HepG2 (cell line): ENCODE results near the gene SLC17A9. TPM values are rescaled to one million over a fixed set of nuclear protein-coding genes. Genes with fewer than 3 reads are reported as not detected.

Source experiments
- ARHGAP35 ChIP-seq: sonication (generic); formaldehyde crosslinking; IDR thresholded peaks from 2 replicates; pipeline ENCODE4 v1.9.0; 2022; ENCODE audit warnings: mild to moderate bottlenecking, inconsistent platforms, moderate library complexity, missing genetic modification reagents, borderline replicate concordance
- NKX3-1 ChIP-seq: sonication (generic); formaldehyde crosslinking; IDR thresholded peaks from 2 replicates; pipeline ENCODE4 v1.5.0; 2020; ENCODE audit warnings: missing genetic modification reagents
- ONECUT2 ChIP-seq: sonication (generic); formaldehyde crosslinking; IDR thresholded peaks from 2 replicates; pipeline ENCODE4 v1.4.0; 2020; ENCODE audit warnings: missing genetic modification reagents
- ZNF326 ChIP-seq: sonication (generic); formaldehyde crosslinking; IDR thresholded peaks from 2 replicates; pipeline ENCODE4 v1.4.0; 2020; ENCODE audit warnings: missing genetic modification reagents, borderline replicate concordance
- ZNF780A ChIP-seq: sonication (generic); formaldehyde crosslinking; IDR thresholded peaks from 2 replicates; pipeline ENCODE4 v1.8.0; 2022; ENCODE audit warnings: mild to moderate bottlenecking, missing genetic modification reagents, moderate library complexity
- ZSCAN29 ChIP-seq: sonication (generic); formaldehyde crosslinking; conservative IDR thresholded peaks from 2 replicates; pipeline ENCODE4 v1.4.0; 2020; ENCODE audit warnings: mild to moderate bottlenecking, missing genetic modification reagents
- polyA plus RNA-seq, 8 experiments: library from polyadenylated mRNA; depleted of rRNA in 3 of 8; stranded (reverse) in 7 of 8; unstranded in 1 of 8; fragments of >200 nt; fragmentation: Illumina TruSeq in 4 of 8; extraction: Trizol in 4 of 8; gene quantifications; 2 replicates each; pipeline versions ENCODE4 v1.2.1 to v1.2.3, GENCODE V29; 2011 to 2016; ENCODE audit warnings: low read depth in 4 of 8, missing spikeins in 1 of 8, mixed read lengths in 1 of 8; ENCODE audit not compliant: insufficient read depth in 1 of 8
- total RNA-seq, 5 experiments: library from RNA; depleted of rRNA; stranded (reverse); fragments of >200 nt; fragmentation: Illumina TruSeq; extraction: Trizol; gene quantifications; 2 replicates each; pipeline ENCODE4 v1.2.3, GENCODE V29; 2016; ENCODE audit warnings: low read depth in 1 of 5
- TF ChIP-seq, protein P1 (sequence below): IDR thresholded peaks from 2 replicates; pipeline ENCODE4 v1.6.1; 2016; ENCODE audit warnings: missing compliant biosample characterization, missing genetic modification reagents, borderline replicate concordance
- TF ChIP-seq, protein P2 (sequence below): sonication (generic); formaldehyde crosslinking; IDR thresholded peaks from 2 replicates; pipeline ENCODE4 v1.9.0; 2022; ENCODE audit warnings: low read depth, missing genetic modification reagents
- TF ChIP-seq, protein P3 (sequence below): sonication (generic); formaldehyde crosslinking; IDR thresholded peaks from 2 replicates; pipeline ENCODE4 v1.5.1; 2020; ENCODE audit warnings: mild to moderate bottlenecking, missing genetic modification reagents, moderate library complexity
- TF ChIP-seq, protein P4 (sequence below): IDR thresholded peaks from 2 replicates; pipeline ENCODE4 v1.4.0; 2020; ENCODE audit warnings: mild to moderate bottlenecking, missing genetic modification reagents
- TF ChIP-seq, protein P5 (sequence below): sonication (generic); formaldehyde crosslinking; IDR thresholded peaks from 2 replicates; pipeline ENCODE4 v1.5.0; 2020; ENCODE audit warnings: mild to moderate bottlenecking, missing genetic modification reagents, borderline replicate concordance

SLC17A9 gene
- total and polyA plus RNA-seq, 2 of the 13 experiments (the other 11 are each of a cell fraction or from before 2014, with no cell fraction given): 110 to 191 TPM

DNA sequence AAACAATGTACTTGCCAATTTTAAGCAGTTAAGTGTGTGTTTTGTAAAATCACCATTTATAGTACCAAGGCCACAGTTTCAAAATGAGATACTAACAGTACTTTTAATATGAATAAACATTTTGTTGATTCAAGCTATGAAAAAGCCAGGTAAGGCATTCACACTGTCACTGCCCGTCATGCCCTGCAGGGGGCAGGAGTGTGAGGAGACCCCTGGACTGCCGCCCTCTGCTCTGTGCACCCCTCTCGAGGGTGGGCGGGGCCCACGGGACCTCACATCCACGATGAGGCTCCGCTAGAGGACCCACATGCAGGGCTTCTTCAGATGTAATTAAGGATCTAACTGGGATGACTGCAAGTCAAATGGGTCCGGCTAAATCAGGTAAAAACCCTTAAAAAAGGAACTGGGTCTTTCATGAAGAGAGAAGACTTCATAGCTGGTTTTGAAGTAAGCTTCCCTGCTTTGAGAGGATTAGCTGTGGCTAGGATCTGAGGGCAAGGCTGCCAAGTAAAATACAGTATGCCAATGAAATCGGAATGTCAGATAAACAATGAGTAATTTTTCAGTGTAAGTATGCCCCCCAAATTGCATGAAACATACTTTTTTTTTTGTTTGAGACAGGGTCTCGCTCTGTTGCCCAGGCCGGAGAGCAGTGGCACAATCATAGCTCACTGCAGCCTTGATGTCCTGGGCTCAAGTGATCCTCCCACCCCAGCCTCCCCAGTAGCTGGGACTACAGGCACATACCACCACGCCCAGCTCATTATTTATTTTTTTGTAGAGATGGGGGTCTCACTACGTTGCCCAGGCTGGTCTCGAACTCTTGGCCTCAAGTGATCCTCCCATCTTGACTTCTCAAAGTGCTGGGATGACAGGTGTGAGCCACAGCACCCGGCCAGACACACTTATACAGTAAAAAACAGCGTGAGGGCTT, 44.9 kb upstream of the SLC17A9 start (continued):
- TF ChIP-seq, protein P1, sequence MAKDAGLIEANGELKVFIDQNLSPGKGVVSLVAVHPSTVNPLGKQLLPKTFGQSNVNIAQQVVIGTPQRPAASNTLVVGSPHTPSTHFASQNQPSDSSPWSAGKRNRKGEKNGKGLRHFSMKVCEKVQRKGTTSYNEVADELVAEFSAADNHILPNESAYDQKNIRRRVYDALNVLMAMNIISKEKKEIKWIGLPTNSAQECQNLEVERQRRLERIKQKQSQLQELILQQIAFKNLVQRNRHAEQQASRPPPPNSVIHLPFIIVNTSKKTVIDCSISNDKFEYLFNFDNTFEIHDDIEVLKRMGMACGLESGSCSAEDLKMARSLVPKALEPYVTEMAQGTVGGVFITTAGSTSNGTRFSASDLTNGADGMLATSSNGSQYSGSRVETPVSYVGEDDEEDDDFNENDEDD (CRISPR knock-in tag): no peak
- TF ChIP-seq, protein P2, sequence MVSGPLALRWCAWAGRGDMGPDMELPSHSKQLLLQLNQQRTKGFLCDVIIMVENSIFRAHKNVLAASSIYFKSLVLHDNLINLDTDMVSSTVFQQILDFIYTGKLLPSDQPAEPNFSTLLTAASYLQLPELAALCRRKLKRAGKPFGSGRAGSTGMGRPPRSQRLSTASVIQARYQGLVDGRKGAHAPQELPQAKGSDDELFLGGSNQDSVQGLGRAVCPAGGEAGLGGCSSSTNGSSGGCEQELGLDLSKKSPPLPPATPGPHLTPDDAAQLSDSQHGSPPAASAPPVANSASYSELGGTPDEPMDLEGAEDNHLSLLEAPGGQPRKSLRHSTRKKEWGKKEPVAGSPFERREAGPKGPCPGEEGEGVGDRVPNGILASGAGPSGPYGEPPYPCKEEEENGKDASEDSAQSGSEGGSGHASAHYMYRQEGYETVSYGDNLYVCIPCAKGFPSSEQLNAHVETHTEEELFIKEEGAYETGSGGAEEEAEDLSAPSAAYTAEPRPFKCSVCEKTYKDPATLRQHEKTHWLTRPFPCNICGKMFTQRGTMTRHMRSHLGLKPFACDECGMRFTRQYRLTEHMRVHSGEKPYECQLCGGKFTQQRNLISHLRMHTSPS: no peak
- TF ChIP-seq ZNF780A (CRISPR knock-in tag) (no peak), ZNF326 (CRISPR knock-in tag) (no peak), ZSCAN29 (CRISPR knock-in tag) (no peak), ONECUT2 (CRISPR knock-in tag) (no peak), NKX3-1 (CRISPR knock-in tag) (0 out of 2 replicates have a peak, but pooled peaks have one; percentile 45), ARHGAP35 (CRISPR knock-in tag) (0 out of 2 replicates have a peak, but pooled peaks have one; percentile 15)
- TF ChIP-seq, protein P3, sequence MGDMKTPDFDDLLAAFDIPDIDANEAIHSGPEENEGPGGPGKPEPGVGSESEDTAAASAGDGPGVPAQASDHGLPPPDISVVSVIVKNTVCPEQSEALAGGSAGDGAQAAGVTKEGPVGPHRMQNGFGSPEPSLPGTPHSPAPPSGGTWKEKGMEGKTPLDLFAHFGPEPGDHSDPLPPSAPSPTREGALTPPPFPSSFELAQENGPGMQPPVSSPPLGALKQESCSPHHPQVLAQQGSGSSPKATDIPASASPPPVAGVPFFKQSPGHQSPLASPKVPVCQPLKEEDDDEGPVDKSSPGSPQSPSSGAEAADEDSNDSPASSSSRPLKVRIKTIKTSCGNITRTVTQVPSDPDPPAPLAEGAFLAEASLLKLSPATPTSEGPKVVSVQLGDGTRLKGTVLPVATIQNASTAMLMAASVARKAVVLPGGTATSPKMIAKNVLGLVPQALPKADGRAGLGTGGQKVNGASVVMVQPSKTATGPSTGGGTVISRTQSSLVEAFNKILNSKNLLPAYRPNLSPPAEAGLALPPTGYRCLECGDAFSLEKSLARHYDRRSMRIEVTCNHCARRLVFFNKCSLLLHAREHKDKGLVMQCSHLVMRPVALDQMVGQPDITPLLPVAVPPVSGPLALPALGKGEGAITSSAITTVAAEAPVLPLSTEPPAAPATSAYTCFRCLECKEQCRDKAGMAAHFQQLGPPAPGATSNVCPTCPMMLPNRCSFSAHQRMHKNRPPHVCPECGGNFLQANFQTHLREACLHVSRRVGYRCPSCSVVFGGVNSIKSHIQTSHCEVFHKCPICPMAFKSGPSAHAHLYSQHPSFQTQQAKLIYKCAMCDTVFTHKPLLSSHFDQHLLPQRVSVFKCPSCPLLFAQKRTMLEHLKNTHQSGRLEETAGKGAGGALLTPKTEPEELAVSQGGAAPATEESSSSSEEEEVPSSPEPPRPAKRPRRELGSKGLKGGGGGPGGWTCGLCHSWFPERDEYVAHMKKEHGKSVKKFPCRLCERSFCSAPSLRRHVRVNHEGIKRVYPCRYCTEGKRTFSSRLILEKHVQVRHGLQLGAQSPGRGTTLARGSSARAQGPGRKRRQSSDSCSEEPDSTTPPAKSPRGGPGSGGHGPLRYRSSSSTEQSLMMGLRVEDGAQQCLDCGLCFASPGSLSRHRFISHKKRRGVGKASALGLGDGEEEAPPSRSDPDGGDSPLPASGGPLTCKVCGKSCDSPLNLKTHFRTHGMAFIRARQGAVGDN (CRISPR knock-in tag): peak; percentile 56
- TF ChIP-seq, protein P4, sequence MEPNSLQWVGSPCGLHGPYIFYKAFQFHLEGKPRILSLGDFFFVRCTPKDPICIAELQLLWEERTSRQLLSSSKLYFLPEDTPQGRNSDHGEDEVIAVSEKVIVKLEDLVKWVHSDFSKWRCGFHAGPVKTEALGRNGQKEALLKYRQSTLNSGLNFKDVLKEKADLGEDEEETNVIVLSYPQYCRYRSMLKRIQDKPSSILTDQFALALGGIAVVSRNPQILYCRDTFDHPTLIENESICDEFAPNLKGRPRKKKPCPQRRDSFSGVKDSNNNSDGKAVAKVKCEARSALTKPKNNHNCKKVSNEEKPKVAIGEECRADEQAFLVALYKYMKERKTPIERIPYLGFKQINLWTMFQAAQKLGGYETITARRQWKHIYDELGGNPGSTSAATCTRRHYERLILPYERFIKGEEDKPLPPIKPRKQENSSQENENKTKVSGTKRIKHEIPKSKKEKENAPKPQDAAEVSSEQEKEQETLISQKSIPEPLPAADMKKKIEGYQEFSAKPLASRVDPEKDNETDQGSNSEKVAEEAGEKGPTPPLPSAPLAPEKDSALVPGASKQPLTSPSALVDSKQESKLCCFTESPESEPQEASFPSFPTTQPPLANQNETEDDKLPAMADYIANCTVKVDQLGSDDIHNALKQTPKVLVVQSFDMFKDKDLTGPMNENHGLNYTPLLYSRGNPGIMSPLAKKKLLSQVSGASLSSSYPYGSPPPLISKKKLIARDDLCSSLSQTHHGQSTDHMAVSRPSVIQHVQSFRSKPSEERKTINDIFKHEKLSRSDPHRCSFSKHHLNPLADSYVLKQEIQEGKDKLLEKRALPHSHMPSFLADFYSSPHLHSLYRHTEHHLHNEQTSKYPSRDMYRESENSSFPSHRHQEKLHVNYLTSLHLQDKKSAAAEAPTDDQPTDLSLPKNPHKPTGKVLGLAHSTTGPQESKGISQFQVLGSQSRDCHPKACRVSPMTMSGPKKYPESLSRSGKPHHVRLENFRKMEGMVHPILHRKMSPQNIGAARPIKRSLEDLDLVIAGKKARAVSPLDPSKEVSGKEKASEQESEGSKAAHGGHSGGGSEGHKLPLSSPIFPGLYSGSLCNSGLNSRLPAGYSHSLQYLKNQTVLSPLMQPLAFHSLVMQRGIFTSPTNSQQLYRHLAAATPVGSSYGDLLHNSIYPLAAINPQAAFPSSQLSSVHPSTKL (CRISPR knock-in tag): no peak
- TF ChIP-seq, protein P5, sequence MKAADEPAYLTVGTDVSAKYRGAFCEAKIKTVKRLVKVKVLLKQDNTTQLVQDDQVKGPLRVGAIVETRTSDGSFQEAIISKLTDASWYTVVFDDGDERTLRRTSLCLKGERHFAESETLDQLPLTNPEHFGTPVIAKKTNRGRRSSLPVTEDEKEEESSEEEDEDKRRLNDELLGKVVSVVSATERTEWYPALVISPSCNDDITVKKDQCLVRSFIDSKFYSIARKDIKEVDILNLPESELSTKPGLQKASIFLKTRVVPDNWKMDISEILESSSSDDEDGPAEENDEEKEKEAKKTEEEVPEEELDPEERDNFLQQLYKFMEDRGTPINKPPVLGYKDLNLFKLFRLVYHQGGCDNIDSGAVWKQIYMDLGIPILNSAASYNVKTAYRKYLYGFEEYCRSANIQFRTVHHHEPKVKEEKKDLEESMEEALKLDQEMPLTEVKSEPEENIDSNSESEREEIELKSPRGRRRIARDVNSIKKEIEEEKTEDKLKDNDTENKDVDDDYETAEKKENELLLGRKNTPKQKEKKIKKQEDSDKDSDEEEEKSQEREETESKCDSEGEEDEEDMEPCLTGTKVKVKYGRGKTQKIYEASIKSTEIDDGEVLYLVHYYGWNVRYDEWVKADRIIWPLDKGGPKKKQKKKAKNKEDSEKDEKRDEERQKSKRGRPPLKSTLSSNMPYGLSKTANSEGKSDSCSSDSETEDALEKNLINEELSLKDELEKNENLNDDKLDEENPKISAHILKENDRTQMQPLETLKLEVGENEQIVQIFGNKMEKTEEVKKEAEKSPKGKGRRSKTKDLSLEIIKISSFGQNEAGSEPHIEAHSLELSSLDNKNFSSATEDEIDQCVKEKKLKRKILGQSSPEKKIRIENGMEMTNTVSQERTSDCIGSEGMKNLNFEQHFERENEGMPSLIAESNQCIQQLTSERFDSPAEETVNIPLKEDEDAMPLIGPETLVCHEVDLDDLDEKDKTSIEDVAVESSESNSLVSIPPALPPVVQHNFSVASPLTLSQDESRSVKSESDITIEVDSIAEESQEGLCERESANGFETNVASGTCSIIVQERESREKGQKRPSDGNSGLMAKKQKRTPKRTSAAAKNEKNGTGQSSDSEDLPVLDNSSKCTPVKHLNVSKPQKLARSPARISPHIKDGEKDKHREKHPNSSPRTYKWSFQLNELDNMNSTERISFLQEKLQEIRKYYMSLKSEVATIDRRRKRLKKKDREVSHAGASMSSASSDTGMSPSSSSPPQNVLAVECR (CRISPR knock-in tag): peak; percentile 55; the same call in 1 of the 2 replicates
